Colonic mucosa (tissue), 4 donors: Measurements from ENCODE around the gene AIPL1. TPM values are rescaled to one million over a fixed set of nuclear protein-coding genes. Genes with fewer than 3 reads are reported as not detected.

Source experiments
- DNase-seq: peaks from one replicate; pipeline ENCODE4 v3.0.0-alpha.2; 2020
- H3K27ac ChIP-seq: fragments of 200-600 bp; one replicate; pipeline ENCODE4 v1.8.0; 2021
- H3K27me3 ChIP-seq: fragments of 200-600 bp; one replicate; pipeline ENCODE4 v1.8.0; 2021
- H3K36me3 ChIP-seq: fragments of 200-600 bp; one replicate; pipeline ENCODE4 v1.8.0; 2021
- H3K4me1 ChIP-seq: fragments of 200-600 bp; one replicate; pipeline ENCODE4 v1.8.0; 2021; ENCODE audit warnings: mild to moderate bottlenecking
- H3K4me3 ChIP-seq: fragments of 200-600 bp; one replicate; pipeline ENCODE4 v1.8.0; 2021
- H3K9ac ChIP-seq, 2 donors: one replicate each; pipeline ENCODE4 v1.7.0; 2013; ENCODE audit warnings: control low read depth in 2 of 2, low read depth in 2 of 2, low read length in 2 of 2
- H3K9me3 ChIP-seq: fragments of 200-600 bp; one replicate; pipeline ENCODE4 v1.8.0; 2021
- CTCF ChIP-seq: fragments of 200-600 bp; IDR thresholded peaks from one replicate; pipeline ENCODE4 v1.8.0; 2022; ENCODE audit warnings: antibody characterized with exemption, mild to moderate bottlenecking
- intact Hi-C: fragments of 100-400 bp; cut with DNase I; formaldehyde crosslinking; loops from one replicate; pipeline ENCODE4 v1.14.1; 2022
- total RNA-seq, 2 donors: library from RNA; stranded (reverse); fragmentation: NEBNext Ultra II Directional in 1 of 2; extraction: Animal tissue kit (Norgen Biotek cat#: 25700) in 1 of 2; gene quantifications; one replicate each; pipeline ENCODE4 v1.2.1, GENCODE V29; 2021
- donor health status: healthy.
- donor health status: DM: no; HTN: no; CAD: no.
- donor health status: DM: no; HTN: no; CAD: no.

Gene AIPL1
- total RNA-seq, 2 donors from 2014 or later = not detected

GRCh38 chr17:6381526-6382465, 53.1 kb downstream of the AIPL1 start:
- Histone ChIP-seq H3K4me3 (no peak overlapping the region), H3K9ac (no peak overlapping the region), H3K27ac (no peak overlapping the region), H3K4me1 (no peaks in the 10 kb centered on the region), H3K27me3 (no peaks in the 10 kb centered on the region), H3K36me3 (no peaks in the 10 kb centered on the region), H3K9me3 (no peaks in the 10 kb centered on the region)
- intact Hi-C loops = no loop called here
- no peak for DNase-seq
- TF ChIP-seq CTCF = no peak

GRCh38 chr17:6380915-6381438, 53.9 kb downstream of the AIPL1 start:
- no peak for DNase-seq
- Histone ChIP-seq H3K4me1 (no peaks in the 10 kb centered on the region), H3K36me3 (no peaks in the 10 kb centered on the region), H3K9me3 (no peaks in the 10 kb centered on the region), H3K9ac (no peak overlapping the region), H3K27ac (no peak overlapping the region), H3K4me3 (no peak overlapping the region), H3K27me3 (no peaks in the 10 kb centered on the region)
- TF ChIP-seq CTCF = no peak
- intact Hi-C loops = no loop called here

GRCh38 chr17:6377906-6378305, 57.0 kb downstream of the AIPL1 start:
- DNase-seq = no peak
- Histone ChIP-seq H3K4me1 (no peaks in the 10 kb centered on the region), H3K9me3 (no peaks in the 10 kb centered on the region), H3K27me3 (no peaks in the 10 kb centered on the region), H3K9ac (no peak overlapping the region), H3K4me3 (no peak overlapping the region), H3K36me3 (no peaks in the 10 kb centered on the region), H3K27ac (no peak overlapping the region)
- no peak for TF ChIP-seq CTCF
- intact Hi-C loops = no loop called here

- Histone ChIP-seq H3K27me3 (no peaks in the 10 kb centered on the region), H3K9me3 (no peaks in the 10 kb centered on the region)
These were observed 58.0 kb downstream of the AIPL1 start for GRCh38 chr17:6376931-6377361.

GRCh38 chr17:6374761-6375312, 60.1 kb downstream of the AIPL1 start:
- Histone ChIP-seq H3K36me3 (no peaks in the 10 kb centered on the region), H3K9me3 (no peaks in the 10 kb centered on the region), H3K27me3 (no peaks in the 10 kb centered on the region), H3K27ac (no peak overlapping the region), H3K4me3 (no peak overlapping the region), H3K4me1 (no peaks in the 10 kb centered on the region), H3K9ac (no peak overlapping the region)
- intact Hi-C loops = no loop called here
- no peak for DNase-seq
- no peak for TF ChIP-seq CTCF

More at GRCh38 chr17:6376931-6377361, 58.0 kb downstream of the AIPL1 start:
- intact Hi-C loops = no loop called here
- no peaks in the 10 kb centered on the region for H3K4me1 ChIP-seq
- H3K36me3 ChIP-seq = no peaks in the 10 kb centered on the region
- no peak for DNase-seq
- H3K9ac ChIP-seq = no peak overlapping the region
- no peak overlapping the region for H3K4me3 ChIP-seq
- TF ChIP-seq CTCF = no peak
- H3K27ac ChIP-seq = no peak overlapping the region
